NCI-H2081 (cell line): ENCODE results near the gene AHI1.

ENCODE experiments used
- DNase-seq, 2 experiments: peaks; one replicate each; lab custom pipeline; 2025; lab: John Stamatoyannopoulos, UW

AHI1 gene

DNA sequence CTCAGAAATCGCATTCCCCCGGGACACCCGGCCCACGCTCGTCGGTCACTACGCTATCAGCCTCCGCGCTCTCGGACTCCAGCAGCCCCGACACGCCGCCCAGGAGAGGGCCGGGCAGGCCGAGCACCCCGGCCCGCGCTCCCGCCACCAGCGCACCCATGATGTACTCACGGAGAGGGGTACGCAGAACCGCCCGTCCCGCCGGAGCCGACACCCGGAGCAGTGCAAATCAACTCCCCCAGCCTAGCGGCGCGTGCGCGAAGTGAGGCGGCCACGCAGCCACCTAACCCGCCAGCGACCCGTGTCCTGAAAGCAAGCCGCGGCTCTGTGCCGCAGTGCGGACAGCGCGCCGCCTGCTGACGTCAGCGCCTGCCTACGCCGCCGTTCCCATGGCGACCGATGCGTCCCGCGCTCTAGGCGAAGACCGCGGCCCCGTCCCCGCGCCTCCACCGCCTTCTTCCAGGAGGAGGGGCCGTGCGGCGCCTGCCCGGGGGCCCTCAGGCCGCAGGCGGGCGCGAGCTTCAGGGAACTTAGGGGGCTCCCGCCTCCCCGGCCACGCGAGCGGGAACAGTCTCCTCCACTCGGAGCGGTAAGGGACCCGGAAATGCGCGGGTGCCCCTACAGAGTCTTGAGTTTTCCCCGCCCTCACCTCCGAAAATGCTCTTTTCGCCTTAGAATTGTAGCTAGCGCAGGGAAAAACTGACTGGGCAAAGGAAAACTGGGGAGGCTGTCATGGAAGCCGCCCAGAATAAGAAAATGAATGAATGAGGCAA lies at the start of gene AHI1:
AHI1 (minus strand) TSS at position 329 of the 773 bp plus-strand sequence. CDS start 5,503 bp downstream, outside the sequence.
- peak; percentile 82 to 89 for DNase-seq

DNA sequence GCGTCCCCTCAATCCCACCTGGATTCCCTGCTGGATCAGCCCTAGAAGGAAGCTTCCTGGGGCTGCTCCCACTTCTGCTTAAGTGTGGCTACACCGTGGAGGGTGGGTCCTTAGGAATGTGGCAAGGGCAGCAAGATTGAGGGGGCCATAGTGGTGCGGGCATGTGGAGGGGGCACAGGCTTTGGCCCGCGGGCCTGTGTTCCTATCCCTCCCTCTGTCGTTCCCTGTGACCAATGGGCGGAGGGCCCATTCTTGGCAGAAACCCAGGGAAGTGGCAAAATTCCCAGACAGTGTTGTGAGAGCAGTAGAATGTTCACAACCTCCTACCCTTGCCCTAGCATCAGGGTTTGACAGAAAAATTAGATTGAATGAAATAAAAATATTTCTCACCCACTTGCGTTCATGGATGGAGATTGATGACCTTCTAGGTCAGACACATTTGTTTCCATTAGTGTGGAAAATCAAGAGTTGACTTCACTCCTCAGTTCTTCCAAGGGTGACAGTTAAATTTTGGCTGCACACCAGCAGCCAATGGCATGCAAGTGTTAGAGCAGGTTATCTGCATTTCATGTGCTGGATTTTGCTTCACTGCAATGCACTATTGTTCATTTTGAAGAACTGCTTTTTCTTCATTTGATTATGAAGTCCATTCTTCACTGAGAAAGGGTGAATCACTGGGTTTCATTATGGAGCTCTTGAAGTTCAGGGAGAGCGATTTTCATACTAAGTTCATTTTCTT lies 49.3 kb upstream of the AHI1 start:
- no peak for DNase-seq

DNA sequence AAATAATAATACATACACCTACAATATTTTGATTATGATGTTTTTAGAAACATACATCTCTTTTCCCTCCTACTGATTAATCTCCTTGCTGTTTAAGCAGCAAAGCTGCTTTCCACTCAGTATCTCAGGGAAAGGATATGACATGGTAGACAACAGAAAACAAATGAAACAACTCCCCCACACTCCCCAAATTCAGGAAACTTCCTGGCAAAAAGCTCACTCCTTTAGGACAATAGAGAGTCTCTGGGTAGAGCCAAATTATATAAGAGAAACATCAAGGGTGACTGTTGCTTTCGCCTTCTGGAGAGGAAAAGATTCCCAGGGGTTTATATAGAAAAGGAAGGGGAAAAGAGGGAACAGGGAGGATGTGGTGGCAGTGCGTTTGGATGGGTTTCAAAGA lies 48.7 kb upstream of the AHI1 start:
- no peak for DNase-seq

DNA sequence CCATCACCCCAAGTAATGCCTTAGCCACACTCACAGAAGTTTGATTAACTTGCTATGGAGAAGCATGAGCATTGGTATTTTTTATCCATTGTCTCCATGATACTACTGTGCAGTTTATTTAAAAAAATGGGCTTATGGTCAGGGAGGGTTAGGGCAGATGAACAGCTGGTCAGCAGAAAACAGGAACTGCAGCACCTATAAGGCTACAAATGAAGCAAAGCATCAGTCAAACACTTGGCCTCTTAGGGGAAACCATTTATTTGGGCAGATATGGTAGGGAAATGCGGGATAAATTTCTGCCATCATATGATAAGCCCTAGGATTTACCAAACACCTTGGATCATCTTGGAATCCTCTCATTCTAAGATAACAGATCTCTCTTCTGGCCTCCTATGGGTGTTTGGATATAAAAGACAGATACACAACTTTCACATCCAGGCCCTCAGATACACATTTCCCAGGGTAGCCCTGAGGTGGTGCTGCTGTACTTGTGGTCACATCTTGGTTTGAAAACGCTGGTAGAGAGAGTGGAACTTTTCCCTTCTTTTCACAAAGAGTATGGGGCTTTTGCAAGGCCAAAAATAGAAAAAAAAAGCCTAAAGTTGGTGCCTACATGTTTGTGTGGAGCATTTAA lies 42.8 kb upstream of the AHI1 start:
- no peak for DNase-seq

DNA sequence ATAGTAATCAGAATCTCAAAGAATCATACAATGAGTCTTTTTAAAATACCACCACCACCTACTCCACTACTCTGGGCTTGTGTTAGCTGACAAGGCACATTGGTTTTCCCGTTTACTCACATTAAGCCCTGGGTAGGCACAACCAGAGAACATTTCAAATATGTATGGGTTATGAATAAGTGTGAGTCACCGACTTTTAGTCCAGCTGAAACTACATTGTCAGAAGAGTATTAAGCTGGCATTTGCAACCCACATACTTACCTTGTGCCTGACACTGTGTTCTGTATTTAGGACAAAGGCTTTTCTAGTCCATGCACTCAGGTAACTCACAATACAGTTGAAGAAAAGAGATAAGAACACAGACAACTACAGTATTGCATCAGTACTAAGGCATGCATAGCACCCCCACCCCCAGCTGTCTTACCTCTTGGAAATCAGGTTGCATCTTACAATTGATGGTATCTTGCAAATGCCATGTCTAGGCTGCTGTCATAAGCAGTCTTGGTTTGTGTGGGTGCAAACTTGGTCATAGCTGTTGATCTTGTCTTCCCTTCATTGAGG lies 40.3 kb upstream of the AHI1 start:
- DNase-seq: no peak

DNA sequence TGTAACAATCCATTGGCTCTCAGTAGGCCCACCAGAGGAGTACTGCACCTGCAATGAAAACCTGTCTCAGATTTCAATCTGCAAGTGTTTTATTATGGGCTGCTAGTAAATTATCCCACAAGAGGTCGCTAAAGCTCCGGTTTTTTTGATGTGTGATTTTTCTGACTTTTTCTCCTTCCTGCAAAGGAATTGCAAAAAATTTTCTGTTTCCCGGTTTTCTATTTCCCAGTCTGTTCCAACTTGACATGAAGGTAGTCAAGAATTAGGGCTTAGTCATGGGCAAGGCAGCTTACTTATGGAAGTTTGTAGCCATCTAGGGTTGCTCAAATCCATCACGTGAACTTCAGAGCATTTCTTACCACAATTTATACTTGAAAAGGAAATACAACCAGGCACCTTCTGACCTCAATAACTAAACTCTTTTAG lies 38.5 kb upstream of the AHI1 start:
- peak; percentile 29 to 30 for DNase-seq

DNA sequence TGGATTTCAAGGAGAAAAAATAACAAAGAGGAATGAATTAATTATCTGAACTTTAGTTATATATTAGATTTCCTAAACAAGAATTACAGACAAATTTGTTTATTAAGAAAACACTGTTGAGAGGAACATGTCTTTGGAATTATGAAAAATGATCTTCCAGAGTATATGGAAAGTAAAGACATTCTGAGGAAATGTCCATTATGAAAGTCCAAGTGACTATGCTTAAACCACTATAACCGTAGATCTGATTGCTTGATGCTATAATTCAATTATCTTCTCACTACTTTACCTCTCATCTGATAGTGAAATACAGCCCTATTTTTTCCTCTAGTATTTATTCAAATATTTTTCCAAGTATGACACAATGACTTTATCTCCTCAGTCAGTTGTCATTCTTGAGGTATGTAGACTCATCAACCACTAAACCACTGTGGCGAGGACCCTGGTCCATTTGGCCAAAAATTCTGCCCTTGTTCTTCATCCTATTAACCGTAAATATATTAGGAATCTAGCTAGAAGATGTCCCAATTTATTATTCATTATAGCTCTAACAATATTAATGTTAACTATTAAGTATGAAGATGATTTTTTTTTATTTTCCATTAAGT lies 37.3 kb upstream of the AHI1 start:
- DNase-seq: no peak

DNA sequence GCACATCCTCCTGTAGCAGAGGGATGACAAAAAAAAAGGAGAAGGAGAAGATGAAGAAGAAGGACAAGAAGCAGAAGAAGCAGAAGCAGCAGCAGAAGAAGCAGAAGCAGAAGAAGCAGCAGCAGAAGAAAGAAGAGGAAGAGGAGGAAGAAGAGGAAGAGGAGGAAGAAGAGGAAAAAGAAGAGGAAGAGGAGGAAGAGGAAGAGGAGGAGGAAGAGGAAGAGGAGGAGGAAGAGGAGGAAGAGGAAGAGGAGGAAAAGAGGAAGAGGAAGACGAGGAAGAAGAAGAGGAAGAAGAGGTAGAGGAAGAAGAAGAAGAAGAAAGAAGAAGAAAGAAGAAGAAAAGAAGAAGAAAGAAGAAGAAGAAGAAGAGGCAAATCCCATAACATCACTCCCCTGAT lies 35.0 kb upstream of the AHI1 start:
- no peak for DNase-seq

DNA sequence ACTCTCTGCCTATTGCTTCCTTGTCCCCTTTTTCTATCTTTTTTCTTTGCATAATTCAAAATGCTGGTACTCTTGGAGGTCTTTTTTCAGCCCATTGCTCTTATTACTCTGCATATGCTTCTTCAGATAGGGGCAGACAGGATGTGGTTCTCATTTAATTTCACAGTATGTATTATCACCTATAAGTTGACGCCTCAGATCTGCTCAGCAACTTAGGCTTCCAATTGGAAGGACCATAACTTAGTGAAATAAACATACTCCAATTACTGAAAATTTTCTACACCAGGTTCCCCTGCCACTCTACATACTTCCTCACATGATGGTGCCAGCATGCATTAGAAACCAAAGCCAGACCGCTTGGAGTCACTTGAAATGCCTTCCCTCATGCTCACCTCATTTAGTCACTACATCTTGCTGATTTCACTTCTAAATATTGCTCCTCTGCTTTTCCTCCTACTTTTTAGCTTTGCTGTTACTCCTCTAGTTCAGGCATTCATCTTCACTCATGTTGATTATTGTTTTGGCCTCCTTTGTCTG lies 34.5 kb upstream of the AHI1 start:
- DNase-seq: no peak

DNA sequence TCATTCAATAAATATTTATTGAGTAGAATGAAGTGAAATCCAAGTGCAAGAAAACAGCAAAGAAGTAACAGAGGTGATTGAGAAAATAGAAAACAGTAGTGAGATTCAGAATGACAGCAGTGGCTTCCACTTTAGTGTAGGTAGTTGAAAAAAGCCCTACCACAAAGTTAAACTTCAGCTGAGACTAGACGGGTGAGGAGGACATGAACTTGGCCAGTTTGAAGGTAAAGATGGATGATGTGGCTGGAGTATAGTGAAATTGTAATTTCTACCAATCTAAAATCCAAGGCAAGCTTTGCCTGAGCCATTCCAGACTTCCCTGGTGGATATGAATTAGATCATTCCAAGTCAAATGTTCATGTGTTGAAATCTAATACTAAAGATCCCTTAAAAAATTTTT lies 32.6 kb upstream of the AHI1 start:
- no peak for DNase-seq

DNA sequence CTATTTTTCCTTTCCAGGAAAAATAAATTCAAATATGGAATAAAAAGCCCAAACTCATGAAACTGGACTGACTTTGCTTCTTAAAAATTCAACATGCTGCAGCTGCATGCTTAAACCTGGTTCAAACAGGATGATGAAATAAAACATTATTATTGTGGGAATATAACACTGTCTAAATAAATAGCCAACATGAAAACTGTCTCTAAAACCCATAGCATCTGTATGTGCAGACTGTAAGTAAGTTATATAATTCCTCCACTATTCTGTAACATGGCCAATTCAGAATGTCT lies 30.4 kb upstream of the AHI1 start:
- no peak for DNase-seq

DNA sequence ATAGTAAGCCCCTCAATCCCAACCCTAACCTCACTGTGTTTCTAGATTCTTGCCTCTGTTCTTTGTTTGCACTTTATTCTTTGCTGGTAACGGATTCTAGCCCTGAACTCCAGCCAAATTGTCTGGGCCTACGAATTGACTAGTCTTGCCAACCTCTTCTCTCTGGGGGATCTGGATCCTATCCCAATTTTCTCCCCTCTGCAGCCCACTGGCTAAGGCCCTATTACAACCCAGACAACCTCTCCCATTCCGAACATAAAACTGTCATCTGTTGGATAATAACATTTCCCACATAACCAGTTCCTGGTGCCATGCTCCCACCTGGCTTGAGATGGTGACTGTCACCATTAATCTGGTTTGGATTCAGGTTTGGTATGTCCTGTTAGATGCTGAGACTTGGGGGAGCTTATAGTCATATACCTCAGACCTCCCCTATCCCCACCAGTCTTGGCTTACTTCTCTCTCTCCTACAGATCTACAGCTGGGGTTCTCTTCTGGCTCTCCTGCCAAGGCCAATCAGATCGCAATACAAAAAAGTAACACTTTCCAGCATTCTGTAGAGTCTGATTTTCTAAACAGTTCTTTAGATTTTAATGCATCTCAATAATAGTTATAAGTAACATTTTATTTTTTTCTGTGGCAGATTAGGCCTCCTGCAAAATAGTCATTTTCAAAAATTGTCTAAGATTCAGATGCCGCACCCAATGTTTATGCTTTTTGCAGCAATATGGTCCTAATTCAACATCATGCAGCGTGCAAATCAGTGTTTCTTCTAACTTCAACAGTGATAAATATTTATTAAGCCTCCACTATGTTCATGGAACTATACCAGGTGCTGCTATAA lies 29.8 kb upstream of the AHI1 start:
- peak in 1 of 2 experiments; percentile 24 for DNase-seq

DNA sequence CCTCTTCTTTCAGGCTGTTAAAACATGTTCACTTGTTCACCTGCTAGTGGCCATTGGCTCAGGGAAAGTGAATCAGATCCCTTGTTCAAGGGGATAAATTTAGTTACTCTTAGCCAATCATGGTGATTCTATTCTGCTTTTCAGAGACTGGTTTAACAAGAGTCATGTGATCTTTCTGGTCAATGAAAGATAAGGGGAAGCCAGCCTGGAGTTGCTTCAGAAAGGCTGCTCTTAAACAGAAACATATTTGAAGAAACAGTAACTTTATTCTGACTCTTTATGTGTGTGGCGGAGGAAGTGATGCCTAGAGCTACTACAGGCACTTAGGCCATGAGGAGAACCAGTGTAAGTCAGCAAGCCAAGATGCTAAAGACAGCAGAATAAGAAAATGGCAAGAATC lies 28.1 kb upstream of the AHI1 start:
- DNase-seq: no peak

DNA sequence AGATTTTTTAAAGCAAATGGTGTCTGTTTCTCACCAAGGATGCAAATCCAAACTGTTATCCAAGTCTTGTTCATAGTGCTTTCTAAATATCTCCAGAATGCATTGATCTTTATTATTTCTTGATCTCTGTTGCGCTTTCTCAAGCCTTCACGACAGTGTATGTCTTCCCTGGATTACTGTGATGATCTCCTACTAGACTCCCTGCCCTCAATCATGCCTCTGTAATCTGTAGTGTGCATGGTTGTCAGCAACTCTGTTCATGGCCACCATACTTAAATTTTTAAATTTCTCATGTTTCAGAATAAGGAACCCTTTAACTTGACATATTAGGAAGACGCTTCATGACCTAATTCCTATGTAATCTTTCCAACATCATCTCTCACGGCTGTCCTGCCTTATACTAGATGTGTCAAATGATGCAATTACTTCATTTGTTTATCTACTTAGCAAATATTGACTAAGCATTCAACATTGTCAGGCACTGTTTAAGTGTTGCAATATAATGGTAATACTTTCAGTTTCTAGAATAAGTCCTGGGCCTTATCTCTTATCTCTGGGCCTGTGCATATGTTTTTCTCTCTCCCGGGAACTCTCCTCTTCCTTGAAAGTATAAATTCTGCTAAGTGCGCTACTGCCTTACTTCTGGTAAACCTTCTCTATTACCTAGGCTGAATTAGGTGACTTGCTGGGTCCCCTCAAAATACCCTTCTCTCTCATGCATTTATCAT lies 25.6 kb upstream of the AHI1 start:
- DNase-seq: no peak

DNA sequence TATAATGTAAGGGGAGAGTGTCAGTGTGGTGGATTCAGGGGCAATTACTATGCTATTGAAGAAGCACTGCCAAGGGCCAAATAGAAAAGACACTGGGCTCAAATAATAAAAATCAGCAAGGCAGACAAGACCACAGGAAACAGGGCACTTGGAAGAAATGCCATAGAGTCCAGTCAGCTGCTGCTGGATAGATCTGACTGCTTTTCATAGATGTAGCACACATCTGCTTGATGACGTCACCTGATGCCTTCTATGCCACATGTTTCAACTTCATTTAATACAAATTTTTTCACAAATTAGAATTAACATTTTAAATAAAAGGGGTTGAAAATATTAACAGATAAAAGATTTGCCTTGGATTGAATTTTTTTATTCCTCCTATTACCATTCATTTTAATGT lies 23.9 kb upstream of the AHI1 start:
- no peak for DNase-seq

DNA sequence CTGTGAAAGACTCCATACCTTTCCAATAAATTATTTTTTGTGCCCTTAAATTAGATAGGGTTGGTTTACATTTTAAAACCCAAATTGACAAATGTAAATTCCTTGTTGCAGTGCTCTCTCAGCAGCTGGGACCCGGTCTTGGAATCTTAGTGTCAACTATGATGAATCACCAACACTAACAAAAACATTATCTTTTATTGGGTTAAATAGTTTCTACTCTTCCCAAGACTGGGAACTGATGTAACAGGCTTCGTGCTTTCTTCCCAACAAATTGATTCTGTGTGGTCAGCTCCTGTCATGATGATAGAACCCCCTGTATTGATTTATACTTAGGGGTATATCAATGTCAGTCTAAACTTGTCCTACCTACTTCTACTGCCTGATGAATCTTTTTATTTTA lies 23.2 kb upstream of the AHI1 start:
- no peak for DNase-seq

DNA sequence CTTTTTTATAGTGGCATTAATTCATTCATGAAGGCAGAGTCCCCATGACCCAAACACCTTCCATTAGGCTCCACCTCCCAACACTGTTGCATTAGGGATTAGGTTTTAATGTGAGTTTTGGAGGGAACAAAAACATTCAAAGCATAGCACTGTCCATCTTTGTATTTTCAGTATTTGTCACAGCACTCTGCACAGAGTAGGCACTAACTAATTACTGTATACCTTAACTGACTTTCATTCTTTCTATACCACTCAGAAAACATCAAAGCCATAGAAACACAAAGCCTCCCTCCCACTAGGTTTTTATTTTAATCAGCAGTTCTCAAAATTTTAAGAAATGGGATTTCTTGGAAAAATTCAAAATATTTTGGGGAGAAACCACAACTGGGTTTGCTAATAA lies 21.8 kb upstream of the AHI1 start:
- DNase-seq: no peak

DNA sequence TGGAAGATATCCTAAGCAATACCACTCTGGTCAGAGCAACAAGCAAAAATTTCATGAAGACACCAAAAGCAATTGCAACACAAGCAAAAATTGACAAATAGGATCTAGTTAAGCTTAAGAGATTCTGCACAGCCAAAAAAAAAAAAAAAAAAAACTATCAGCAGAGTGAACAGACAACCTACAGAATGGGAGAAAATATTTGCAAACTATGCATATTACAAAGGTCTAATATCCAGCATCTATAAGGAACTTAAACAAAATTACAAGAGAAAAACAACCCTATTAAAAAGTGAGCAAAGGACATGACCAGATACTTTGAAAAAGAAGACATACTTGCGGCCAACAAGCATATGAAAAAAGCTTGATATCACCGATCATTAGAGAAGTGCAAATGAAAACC lies 20.0 kb upstream of the AHI1 start:
- DNase-seq: no peak

DNA sequence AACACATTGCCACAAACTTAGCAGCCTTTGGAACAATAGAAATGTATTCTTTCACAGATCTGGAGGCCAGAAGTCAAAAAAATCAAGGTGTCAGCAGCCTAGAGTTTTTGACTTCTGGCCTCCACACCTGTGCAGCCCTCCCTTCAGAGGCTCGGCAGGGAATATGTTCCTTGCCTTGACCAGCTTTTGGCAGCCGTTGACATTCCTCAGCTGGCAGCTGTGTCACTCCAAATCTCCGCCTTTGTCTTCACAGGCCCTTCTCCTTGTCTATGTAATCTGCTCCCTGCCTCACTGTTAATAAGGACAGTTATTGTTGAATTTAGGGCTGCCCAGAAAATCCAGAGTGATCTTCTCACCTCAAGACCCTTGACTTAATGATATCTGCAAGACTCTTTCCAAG lies 17.2 kb upstream of the AHI1 start:
- no peak for DNase-seq

DNA sequence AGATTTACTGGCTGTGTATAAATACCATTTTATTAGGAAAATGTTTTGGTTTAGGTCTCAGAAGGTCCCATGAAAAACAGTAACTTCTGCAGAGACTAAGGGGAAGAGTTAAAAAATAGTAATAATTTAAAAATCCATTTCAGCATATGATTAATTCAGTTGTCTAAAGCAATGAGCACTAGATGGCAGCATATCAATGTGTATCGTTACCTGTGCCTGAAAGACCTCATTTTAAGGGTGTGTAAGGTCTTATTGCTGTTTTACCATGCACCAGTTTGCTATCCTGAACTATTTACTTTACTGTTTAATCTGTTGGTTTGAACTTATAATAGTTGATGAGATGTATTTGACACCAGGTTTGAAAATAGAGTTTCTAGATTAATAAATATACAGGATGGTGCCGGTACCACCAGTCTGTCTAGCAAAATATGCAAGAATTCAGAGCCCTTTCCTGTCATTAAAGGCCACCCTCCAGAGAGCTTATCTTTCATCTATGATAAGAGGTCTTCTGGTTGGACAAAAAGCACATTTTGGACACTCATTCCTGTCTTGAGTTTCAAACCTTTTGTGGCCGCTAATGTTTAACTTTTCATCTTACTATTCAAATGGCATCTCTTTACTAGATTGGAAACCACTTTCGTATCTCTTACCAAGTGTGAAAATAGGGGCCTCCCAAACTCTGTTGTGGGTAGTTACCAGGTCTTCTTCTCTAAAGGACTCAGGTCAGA lies 8.9 kb upstream of the AHI1 start:
- DNase-seq: peak; percentile 17 to 35
